ENCODE results near the gene INPP5B. TPM values are rescaled to one million over a fixed set of nuclear protein-coding genes. Genes with fewer than 3 reads are reported as not detected.
A peak's percentile ranks its signal among the peaks of the same experiment; 100 is the strongest.

INPP5B gene
- total and polyA plus RNA-seq, 12 donors, result 4.1 to 17.3 (median 12.5) TPM

DNA sequence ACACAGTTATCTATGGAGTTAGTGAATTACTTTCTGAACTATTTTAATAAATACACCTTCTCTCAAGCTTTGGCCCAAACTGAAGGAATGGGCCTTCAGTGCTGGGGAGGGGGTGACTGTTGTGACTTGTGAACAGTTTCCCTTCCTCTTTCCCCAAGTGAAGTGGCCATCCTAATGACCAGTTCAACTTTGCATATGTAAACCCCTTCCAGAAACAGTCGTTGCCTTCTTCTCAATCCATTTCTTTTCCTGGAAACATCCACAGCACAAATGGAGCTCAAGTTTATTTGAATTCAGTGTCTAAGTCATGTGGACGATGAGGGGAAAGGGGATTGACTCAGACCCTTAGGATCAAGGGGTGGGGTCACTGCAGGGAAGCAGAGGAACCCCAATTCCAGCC lies 1.3 kb upstream of the INPP5B start:
- Histone ChIP-seq H3K9me3 (no peaks in the 10 kb centered on the region), H3K27ac (peak overlapping the region in 1 of 10 donors; percentile 94), H3K4me1 (peaks cover 5 to 30% (median 19%) of the 10 kb centered on the region in 9 donors), H3K4me3 (no peak overlapping the region), H3K27me3 (no peaks in the 10 kb centered on the region), H3K36me3 (peaks cover 0 to 26% (median 17%) of the 10 kb centered on the region in 9 donors)
- WGBS, 2 donors, result 53 to 57% methylated on average over 2 of the region's 2 CpGs
- DNase-seq (no peak), ATAC-seq (no peak)
- intact Hi-C loops (cut with DNase I), result no loop called here
- TF ChIP-seq, protein P1, sequence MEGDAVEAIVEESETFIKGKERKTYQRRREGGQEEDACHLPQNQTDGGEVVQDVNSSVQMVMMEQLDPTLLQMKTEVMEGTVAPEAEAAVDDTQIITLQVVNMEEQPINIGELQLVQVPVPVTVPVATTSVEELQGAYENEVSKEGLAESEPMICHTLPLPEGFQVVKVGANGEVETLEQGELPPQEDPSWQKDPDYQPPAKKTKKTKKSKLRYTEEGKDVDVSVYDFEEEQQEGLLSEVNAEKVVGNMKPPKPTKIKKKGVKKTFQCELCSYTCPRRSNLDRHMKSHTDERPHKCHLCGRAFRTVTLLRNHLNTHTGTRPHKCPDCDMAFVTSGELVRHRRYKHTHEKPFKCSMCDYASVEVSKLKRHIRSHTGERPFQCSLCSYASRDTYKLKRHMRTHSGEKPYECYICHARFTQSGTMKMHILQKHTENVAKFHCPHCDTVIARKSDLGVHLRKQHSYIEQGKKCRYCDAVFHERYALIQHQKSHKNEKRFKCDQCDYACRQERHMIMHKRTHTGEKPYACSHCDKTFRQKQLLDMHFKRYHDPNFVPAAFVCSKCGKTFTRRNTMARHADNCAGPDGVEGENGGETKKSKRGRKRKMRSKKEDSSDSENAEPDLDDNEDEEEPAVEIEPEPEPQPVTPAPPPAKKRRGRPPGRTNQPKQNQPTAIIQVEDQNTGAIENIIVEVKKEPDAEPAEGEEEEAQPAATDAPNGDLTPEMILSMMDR (IDR thresholded peaks at IDR 0.05), result no peak

DNA sequence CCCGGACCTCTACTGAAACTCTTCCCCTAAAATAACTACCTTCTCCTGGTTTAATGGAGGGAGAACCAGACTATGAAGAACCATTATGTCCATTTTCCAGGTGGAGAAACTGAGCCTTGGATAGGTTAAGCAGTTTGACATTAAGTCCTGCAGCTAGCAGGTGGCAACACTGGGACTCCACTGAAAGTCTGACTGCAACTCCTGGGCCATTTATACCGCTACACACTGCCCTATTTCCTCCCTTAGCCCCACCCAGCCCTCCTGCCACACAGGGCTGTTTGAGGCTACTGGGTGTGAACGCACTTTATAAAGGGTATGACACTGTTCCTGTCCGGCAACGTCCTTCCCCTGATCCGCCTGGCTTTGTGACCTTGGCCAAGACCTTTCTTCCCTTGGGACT lies 511 bp upstream of the INPP5B start:
- intact Hi-C loops (cut with DNase I), result loop anchor here in 1 of 10 donors (2.0 kb wide), 1 partner anchor 17 kb away; no protein-coding TSS in a partner anchor
- peak overlapping the region in 9 of 10 donors; percentile 87 to 97 (median 90) for H3K27ac ChIP-seq
- no peaks in the 10 kb centered on the region for H3K9me3 ChIP-seq
- H3K4me1 ChIP-seq, result peaks cover 5 to 30% (median 19%) of the 10 kb centered on the region in 9 donors
- WGBS, 2 donors, result 36 to 56% methylated on average over 6 of the region's 6 CpGs
- TF ChIP-seq, protein P1 (IDR thresholded peaks at IDR 0.05), result no peak
- H3K36me3 ChIP-seq, result peaks cover 0 to 34% (median 20%) of the 10 kb centered on the region in 9 donors
- DNase-seq, result no peak
- H3K4me3 ChIP-seq, result peak overlapping the region; percentile 59 to 98 (median 80)
- H3K27me3 ChIP-seq, result no peaks in the 10 kb centered on the region
- ATAC-seq, result peak in 1 of 8 donors; percentile 43

DNA sequence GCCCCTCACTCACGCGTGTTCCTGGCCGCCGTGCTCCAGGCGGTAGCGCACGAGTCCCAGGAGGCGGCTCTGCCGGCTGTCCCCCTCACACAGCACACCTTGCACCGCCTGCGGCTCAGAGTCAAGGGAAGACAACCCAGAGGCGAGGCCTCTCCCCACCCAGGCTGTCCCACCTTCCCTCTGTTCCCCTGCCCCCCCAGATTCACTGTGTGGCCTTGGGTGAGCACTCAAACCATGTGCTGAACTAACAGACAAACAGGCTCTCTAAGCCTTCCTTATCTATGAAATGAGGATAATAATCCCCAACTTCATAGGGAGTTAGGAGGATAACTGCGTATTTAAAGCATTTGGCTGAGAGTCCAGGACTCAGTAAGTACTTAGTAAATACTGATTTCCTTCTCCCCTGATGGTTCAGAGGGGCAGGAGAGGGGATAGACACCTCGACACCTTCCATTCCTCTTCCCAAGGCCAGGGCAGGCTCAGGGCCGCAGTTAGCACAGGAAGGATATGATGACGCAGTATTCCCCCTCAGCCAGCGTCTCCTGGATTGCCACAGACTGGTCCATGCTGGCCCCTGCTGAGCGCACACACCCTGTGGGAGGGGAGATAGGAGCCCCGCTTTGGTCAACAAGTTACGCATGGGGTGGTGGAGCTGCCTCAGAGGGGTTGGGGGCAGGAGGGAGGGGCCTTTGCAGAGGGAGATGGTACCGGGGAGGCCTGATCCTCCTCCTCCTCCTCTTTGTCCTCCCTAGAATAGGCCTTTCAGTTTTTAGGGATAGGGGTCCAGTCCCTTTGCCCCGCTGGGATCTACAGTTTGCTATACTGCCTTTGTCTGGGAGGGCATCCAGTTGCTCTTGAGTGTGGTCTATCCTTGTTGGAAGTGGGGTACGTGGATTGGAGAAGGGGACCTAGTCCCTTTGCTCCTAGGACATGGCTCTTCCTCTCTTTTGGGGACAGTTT lies 830 bp downstream of the INPP5B start:
- peak overlapping the region; percentile 78 to 97 (median 90) for H3K27ac ChIP-seq
- no peaks in the 10 kb centered on the region for H3K27me3 ChIP-seq
- WGBS, 2 donors, result 46 to 47% methylated on average over 23 of the region's 23 CpGs
- TF ChIP-seq, protein P1 (IDR thresholded peaks at IDR 0.05), result no peak
- intact Hi-C loops (cut with DNase I), result loop anchor here in 1 of 10 donors (2.0 kb wide), 1 partner anchor 15 kb away; no protein-coding TSS in a partner anchor
- H3K4me3 ChIP-seq, result peak overlapping the region; percentile 59 to 98 (median 80)
- DNase-seq (peak; percentile 55 to 67), ATAC-seq (peak; percentile 76 to 91 (median 85))
- H3K9me3 ChIP-seq, result no peaks in the 10 kb centered on the region
- peaks cover 5 to 30% (median 19%) of the 10 kb centered on the region in 9 donors for H3K4me1 ChIP-seq
- peaks cover 0 to 44% (median 20%) of the 10 kb centered on the region in 9 donors for H3K36me3 ChIP-seq

DNA sequence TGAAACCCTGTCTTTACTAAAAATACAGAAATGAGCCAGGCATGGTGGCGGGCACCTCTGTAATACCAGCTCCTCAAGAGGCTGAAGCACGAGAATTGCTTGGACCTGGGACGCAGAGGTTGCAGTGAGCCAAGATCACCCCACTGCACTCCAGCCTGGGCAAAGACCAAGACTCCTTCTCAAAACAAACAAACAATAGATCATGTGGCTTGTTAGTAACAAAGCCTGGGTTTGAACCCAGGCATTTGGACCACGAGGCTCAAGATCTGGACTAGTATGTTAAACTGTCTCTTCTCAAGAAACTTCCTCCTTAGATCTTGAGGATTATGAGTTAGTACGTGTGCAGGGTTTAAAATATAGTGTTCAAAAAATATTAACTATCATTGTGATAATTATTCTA lies 1.6 kb downstream of the INPP5B start:
- DNase-seq, result no peak
- WGBS, 2 donors, result 87 to 92% methylated on average over 5 of the region's 5 CpGs
- Histone ChIP-seq H3K4me1 (peaks cover 5 to 30% (median 19%) of the 10 kb centered on the region in 9 donors), H3K36me3 (peaks cover 0 to 52% (median 27%) of the 10 kb centered on the region in 9 donors), H3K27me3 (no peaks in the 10 kb centered on the region), H3K4me3 (peak overlapping the region in 8 of 10 donors; percentile 59 to 94 (median 80)), H3K9me3 (no peaks in the 10 kb centered on the region), H3K27ac (peak overlapping the region in 8 of 10 donors; percentile 87 to 97 (median 91))
- intact Hi-C loops (cut with DNase I), result no loop called here
- ATAC-seq, result no peak
- TF ChIP-seq, protein P1 (IDR thresholded peaks at IDR 0.05), result no peak
